ENCODE results near the gene NES. TPM values are rescaled to one million over a fixed set of nuclear protein-coding genes. Genes with fewer than 3 reads are reported as not detected.

Gene NES
- total RNA-seq, 1 donor from 2014 or later, result 74.1 TPM

- TF ChIP-seq, protein P1, sequence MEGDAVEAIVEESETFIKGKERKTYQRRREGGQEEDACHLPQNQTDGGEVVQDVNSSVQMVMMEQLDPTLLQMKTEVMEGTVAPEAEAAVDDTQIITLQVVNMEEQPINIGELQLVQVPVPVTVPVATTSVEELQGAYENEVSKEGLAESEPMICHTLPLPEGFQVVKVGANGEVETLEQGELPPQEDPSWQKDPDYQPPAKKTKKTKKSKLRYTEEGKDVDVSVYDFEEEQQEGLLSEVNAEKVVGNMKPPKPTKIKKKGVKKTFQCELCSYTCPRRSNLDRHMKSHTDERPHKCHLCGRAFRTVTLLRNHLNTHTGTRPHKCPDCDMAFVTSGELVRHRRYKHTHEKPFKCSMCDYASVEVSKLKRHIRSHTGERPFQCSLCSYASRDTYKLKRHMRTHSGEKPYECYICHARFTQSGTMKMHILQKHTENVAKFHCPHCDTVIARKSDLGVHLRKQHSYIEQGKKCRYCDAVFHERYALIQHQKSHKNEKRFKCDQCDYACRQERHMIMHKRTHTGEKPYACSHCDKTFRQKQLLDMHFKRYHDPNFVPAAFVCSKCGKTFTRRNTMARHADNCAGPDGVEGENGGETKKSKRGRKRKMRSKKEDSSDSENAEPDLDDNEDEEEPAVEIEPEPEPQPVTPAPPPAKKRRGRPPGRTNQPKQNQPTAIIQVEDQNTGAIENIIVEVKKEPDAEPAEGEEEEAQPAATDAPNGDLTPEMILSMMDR (IDR thresholded peaks at IDR 0.05), result no peak
- peaks cover 45 to 72% of the 10 kb centered on the region in 2 donors for H3K4me1 ChIP-seq
- no peaks in the 10 kb centered on the region for H3K36me3 ChIP-seq
- H3K27me3 ChIP-seq, result no peaks in the 10 kb centered on the region
- H3K9me3 ChIP-seq, result no peaks in the 10 kb centered on the region
- no peak overlapping the region for H3K4me3 ChIP-seq
- intact Hi-C loops (cut with DNase I), result loop anchor here (5.0 kb wide), 1 partner anchor 160 kb away; the partner anchor contains the start of gene MEF2D
- no peak for DNase-seq (ENCODE audit: low spot score in 2 of 2)
- H3K27ac ChIP-seq, result peak overlapping the region; percentile 88 to 90
Measured at GRCh38 chr1:156662800-156663055, 14.5 kb downstream of the NES start.

GRCh38 chr1:156662005-156662799 is 15.0 kb downstream of the NES start:
- intact Hi-C loops (cut with DNase I), result loop anchor here (5.0 kb wide), 1 partner anchor 160 kb away; the partner anchor contains the start of gene MEF2D
- Histone ChIP-seq H3K36me3 (no peaks in the 10 kb centered on the region), H3K9me3 (no peaks in the 10 kb centered on the region), H3K27me3 (no peaks in the 10 kb centered on the region), H3K4me1 (peaks cover 47 to 70% of the 10 kb centered on the region in 2 donors), H3K27ac (peak overlapping the region; percentile 88 to 90), H3K4me3 (no peak overlapping the region)
- no peak for DNase-seq (ENCODE audit: low spot score in 2 of 2)
- TF ChIP-seq, protein P1 (IDR thresholded peaks at IDR 0.05), result no peak

- peak overlapping the region; percentile 14 to 15 for H3K4me3 ChIP-seq
- peaks cover 53 to 72% of the 10 kb centered on the region in 2 donors for H3K4me1 ChIP-seq
Measured at GRCh38 chr1:156660752-156661112, 16.5 kb downstream of the NES start.

DNA sequence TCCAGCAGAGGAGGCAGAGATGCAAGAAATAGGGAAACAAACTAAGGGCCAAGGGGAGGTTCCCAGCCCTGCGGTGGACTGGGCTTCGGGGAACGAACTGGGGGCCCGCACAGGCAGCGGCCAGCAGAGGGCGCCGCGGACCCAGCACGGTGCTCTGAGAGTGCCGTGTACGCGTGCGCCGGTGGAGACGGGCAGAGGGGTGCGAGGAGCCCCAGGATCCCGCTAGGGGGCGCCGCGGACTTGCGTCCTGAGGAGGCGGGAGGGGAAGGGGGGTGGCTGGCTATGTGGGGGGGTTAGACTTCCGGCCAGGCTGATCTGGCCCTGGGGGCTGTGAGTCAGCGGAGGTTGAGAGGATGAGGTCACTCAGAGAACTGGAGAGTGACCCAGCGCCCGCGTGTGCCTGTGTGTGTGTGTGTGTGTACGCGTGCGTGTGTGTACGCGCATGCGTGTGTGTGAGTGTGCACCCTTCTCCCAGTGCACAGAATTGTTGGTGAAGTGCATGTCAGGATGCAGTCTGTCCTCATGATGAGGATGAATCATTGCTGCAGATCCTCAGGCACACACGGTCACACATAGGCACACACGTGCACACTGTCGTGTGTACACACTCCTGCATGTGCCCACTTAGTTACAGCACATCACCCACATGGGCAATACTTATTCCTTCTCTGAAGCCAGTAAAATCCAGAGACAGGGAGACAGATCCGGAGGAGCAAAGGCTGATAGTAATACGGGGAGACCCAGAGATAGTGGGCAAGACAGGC is 17.0 kb downstream of the NES start:
- TF ChIP-seq, protein P1 (IDR thresholded peaks at IDR 0.05), result peak; percentile 99 to 100 (median 99)
- Histone ChIP-seq H3K27ac (peak overlapping the region; percentile 88 to 90), H3K4me3 (peak overlapping the region in 1 of 2 donors; percentile 27), H3K36me3 (no peaks in the 10 kb centered on the region), H3K9me3 (no peaks in the 10 kb centered on the region), H3K4me1 (peaks cover 50 to 66% of the 10 kb centered on the region in 2 donors), H3K27me3 (no peaks in the 10 kb centered on the region)
- intact Hi-C loops (cut with DNase I), result loop anchor here (1.0 to 5.0 kb wide), 5 partner anchors 18 to 203 kb away; partner anchors contain the start of genes CRABP2 and MEF2D
- DNase-seq (ENCODE audit: low spot score in 2 of 2), result peak; percentile 86 to 99

More at GRCh38 chr1:156660752-156661112, 16.5 kb downstream of the NES start:
- TF ChIP-seq, protein P1 (IDR thresholded peaks at IDR 0.05), result no peak
- DNase-seq (ENCODE audit: low spot score in 2 of 2), result no peak
- H3K27me3 ChIP-seq, result no peaks in the 10 kb centered on the region
- no peaks in the 10 kb centered on the region for H3K36me3 ChIP-seq
- no peaks in the 10 kb centered on the region for H3K9me3 ChIP-seq
- intact Hi-C loops (cut with DNase I), result loop anchor here (1.0 to 5.0 kb wide), 4 partner anchors 18 to 158 kb away; partner anchors contain the start of genes CRABP2 and MEF2D
- H3K27ac ChIP-seq, result peak overlapping the region; percentile 88 to 90

DNA sequence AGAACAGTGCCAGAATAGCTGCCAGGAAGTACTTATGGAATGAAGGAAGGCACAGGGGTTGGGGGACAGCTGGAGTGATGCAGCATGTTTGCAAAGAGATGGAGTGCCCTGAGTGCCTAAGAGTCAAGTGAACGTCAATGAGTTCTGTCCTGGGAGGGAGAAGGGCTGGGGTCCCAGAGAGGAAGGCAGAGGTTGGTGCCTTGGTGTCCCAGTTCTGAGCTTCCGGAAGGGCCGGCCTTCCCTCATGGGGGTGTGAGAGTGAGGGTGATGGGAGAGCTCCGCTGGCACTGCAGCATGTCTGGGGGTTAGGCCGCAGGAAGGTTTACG is 17.6 kb downstream of the NES start:
- H3K4me3 ChIP-seq, result peak overlapping the region in 1 of 2 donors; percentile 27
- H3K4me1 ChIP-seq, result peaks cover 45 to 61% of the 10 kb centered on the region in 2 donors
- H3K9me3 ChIP-seq, result no peaks in the 10 kb centered on the region
- no peak for DNase-seq (ENCODE audit: low spot score in 2 of 2)
- H3K27me3 ChIP-seq, result no peaks in the 10 kb centered on the region
- no peaks in the 10 kb centered on the region for H3K36me3 ChIP-seq
- H3K27ac ChIP-seq, result peak overlapping the region; percentile 68 to 90
- TF ChIP-seq, protein P1 (IDR thresholded peaks at IDR 0.05), result no peak
- intact Hi-C loops (cut with DNase I), result loop anchor here (5.0 kb wide), 1 partner anchor 202 kb away; no protein-coding TSS in a partner anchor
